ENCODE data around the gene NFATC2.

- no peak for TF ChIP-seq CTCF (conservative IDR thresholded peaks at IDR 0.05 in 1 of 2, IDR thresholded peaks at IDR 0.05 in 1 of 2; ENCODE audit: extremely low read depth in 1 of 2, insufficient read depth in 1 of 2, low read depth in 1 of 2, low read length in 2 of 2)
- TF ChIP-seq EZH2 (IDR thresholded peaks at IDR 0.05; ENCODE audit: borderline replicate concordance, low read length), result no peak
Measured at GRCh38 chr20:51569815-51570738, 27.6 kb upstream of the NFATC2 start.

Data from mammary epithelial cell (primary cell).